Measurements from ENCODE around the gene RHOBTB1.

Gene RHOBTB1

DNA sequence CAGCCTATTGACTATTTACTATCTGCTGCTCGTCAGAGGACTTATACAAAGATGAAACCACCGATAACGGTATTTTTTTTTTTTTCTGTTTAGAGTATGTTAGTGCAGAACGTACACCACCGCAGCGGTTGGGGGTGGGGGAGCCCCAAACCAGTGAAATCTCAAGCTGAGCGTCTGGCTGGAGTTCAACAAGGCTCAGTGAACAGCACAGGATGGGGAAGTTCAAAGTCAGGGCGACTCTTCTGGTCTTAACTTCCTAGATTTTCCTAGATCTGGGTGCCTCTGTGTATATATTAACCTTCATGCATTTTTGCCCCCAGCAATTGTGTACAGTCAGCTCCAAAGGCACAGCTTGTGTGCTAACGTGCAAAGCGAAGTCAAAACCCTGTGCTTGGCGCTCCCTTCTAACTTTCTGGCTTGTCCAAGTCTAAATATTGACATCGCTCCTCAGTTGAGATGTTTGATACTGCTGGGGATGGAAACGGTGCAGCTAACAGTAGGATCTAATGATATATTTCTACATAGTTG is 1.1 kb downstream of the RHOBTB1 start:
- in situ Hi-C loops (cut with HindIII; ENCODE audit: low sequenced_read_pairs) = no loop called here

DNA sequence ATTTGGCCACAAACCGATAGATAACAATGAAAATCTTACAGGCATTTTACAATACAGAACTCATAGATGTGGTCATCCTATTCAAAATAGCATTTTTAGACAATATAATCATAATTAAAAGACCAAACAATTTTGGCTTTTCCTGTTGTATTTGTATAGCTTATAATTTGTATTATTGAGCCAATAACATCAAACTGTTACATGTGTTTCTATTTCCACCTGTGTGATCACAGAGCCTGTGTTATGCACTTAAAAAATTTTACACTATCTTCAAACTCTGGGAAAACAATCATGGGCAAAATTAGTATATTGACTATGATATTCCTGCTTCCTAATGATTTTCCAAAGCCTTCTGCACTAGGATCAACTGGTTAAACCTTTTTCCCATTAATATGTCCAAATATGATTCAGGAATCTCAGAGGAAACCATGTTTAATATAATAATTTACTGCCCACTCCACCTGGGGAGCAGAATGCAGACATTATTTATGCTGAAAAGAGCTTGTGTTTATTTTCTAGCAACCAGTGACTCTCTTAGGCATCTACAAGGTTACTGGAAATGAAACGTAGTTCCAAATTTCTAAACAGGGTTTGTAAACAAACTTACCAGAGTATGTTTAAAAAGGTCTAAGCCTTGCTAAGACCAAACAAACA is 1.7 kb downstream of the RHOBTB1 start:
- in situ Hi-C loops (cut with HindIII; ENCODE audit: low sequenced_read_pairs) = no loop called here

DNA sequence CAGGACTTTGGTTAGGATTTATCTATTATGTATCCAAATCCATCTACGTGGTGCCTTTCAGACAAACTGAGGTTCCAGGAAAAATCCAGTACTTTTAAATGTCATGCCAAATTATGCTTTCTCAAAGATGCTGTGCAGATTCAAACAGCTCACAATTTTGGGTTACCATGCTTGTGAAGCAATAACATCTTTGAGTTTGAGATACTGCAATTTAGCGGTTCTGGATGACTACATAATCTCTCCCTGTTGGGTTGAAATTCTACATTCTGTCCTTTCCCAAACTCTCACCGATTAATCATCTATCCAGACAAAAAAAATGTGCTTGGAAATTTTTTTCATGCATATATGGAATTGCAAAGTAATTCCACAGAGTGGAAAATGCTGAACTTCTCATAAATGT is 3.5 kb downstream of the RHOBTB1 start:
- in situ Hi-C loops (cut with HindIII; ENCODE audit: low sequenced_read_pairs) = no loop called here

DNA sequence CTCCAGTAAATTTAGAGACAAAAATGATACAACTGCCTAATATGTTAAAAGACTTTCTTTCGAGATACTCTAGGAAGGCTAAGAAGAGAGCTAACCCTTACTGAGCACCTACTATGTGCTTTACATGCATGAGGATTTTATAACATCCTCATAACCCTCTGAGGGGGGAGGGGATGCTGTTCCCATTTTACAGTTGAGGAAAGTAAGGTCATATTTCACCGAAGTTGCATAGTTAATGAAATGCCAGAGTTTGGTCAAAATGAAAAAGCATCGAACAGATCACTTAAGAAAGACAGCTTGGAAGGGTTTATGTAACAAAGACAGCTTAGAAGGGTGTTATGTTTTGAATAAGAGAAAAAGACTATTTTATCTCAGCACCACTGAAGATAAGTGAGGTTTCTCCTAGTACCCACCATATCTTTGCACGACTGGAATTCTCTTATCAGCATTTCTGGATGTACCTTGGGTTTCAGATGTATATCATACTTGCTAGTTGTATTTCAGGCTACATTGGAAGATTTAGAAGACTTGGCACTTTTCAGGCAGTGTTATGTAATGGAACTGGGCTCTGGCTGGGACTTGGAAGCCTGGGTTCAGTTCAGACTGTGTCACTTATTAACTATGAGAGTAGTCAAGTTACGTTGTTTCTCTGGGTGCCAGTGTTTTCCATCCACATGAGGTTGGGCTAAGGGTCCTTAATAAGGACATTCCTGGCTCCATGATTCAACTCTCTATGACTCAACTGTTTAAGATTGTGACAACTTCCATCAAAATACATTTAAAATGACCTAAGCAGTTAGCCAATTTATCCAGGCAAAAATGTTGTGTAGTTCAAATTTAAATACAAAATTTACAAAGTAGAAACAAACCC is 6.0 kb downstream of the RHOBTB1 start:
- in situ Hi-C loops (cut with HindIII; ENCODE audit: low sequenced_read_pairs) = no loop called here

DNA sequence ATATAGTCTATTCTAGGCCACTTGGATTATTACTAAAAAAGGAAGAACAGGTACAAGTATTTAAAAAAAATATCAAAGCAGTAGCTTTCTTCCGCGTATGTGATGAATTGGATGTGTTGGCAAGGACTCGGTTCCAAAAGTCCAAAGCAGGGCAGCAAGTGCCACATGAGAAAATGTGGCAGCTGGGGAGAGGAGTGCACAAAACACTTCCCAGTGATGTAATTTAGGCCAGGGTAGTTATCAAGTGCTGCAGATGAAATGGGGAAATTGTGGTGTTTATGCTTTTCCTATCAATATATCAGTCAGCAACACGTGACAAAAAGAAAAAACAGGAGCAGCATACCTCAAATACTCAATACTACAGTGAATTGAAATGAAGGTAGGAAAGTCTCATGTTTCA is 7.0 kb downstream of the RHOBTB1 start:
- in situ Hi-C loops (cut with HindIII; ENCODE audit: low sequenced_read_pairs) = no loop called here

DNA sequence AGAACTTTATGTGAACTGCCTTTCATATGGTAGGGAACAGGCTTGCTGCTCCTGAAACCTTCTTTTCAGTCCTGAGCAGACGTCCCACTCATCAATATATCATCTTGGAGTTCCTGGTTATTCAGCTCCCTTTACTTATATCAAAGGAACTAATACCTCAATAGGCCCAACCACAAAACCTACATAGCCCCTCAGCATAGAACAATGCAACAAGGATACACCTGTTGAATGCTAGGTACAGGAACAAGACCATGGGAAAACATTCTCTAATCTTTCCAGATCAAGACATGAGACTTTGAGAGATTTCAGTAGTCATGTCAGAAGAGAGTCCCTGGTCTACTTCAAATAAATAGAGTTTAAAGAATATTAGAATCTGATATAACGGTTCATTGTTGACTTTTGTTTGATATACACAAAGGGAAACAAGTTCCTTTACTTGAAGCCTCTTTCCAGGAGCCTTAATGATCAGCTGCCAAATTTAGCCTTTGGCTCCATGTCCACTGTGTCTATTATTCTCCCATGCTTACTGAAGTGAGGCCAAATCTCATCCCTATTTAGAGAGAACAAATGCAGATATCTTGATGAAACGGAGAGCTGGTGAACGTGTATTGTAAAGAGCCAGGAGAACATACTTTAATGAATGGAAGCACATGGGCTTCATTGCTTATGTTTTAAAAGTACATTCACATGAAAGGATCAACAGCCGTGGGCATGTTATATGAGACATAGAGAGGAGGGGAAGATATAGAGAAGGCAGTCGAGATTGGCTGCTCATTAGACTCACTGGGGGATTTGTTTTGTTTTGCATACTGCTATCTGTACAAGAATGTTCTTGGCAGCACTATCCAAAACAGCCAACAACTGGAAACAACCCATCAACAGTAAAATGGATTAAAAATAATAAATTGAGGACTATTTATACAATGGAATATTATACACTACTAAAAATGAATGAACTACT is 9.5 kb downstream of the RHOBTB1 start:
- in situ Hi-C loops (cut with HindIII; ENCODE audit: low sequenced_read_pairs) = no loop called here

DNA sequence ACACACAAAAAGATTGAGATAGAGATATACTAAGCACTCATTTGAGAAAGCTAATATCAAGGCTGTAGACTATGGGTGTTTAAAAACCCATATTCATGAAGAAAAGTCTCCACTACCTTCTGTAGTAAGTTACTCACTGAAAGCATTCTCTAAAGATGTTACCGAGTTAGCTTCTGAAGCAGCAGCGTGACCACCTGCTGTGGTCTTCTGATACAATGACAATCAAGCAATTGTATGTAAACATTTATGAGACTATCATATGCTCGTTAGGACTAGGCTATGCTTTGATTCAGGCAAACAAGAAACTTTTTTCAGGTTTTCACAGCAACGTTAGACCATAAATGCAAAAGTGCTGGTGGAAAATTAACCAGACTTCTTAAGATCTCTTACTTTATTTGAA is 11.2 kb downstream of the RHOBTB1 start:
- in situ Hi-C loops (cut with HindIII; ENCODE audit: low sequenced_read_pairs) = no loop called here

DNA sequence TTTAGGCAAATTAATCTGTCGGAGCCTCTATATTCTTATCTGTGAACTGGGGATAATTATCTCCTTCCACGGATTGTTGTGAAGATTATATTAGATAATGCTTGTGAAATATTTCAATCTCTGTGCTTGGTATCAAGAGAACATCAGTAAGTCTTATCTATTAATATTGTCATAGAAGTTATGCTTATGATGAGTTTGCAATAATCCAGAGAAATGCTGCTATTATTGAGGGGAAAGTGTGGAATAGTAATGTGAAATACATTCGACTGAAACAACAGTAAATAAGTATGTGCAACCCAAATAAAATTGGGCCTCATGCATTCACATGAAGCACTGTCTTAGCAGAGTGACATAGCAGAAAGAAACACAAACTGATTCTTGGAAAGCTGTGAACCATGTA is 13.7 kb downstream of the RHOBTB1 start:
- in situ Hi-C loops (cut with HindIII; ENCODE audit: low sequenced_read_pairs) = no loop called here

DNA sequence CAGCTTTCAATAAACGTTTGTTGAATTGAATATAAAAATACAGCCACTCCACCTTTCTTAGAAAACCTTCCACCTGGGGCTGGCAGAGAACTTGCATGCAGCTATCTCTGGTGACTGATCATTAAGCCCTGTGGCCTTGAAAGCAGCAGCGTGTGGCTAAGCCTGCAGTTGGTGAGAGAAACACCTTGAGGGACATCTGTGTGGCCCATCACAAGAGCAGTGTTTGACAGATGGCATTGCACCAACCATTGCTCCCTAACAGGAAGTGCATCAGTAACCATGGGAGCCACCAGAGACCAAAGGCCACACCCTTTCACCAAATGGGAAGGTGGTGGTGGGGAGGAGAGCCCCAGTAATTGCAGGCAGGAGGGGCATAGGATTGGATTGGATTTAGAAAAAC is 22.4 kb downstream of the RHOBTB1 start:
- in situ Hi-C loops (cut with HindIII; ENCODE audit: low sequenced_read_pairs) = no loop called here

DNA sequence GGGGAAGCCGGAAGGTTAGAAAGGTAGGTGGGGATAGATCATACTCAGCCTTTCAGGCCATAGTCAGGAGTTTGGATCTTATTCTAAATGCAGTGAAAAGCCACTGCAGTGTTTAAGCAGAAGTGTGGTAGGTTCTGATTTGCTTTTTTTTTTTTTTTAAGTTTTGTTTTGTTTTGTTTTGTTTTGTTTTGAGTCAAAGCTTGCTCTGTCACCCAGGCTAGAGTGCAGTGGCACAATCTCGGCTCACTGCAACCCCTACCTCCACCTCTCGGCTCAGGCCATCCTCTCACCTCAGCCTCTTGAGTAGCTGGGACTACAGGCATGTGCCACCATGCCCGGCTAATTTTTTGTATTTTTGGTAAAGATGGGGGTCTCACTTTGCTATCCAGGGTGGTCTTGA is 23.5 kb downstream of the RHOBTB1 start:
- in situ Hi-C loops (cut with HindIII; ENCODE audit: low sequenced_read_pairs) = no loop called here

DNA sequence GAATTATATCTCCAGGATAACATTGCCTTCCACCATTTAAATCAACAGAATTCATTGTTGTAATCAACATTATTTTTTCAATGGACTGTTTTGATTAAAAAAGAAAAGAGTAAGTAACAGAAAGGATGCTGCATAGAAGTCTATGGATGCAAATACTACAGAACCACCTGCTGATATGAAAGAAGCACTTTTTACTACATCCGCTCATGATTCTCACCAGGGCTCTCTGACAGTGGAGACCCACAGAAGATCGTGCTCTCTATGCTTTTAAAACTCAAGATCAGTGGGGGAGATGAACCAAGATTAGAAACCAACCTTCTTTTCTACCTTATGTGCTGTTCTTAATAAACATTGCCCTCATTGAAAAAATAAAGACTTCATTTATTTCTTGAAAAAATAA is 24.4 kb downstream of the RHOBTB1 start:
- in situ Hi-C loops (cut with HindIII; ENCODE audit: low sequenced_read_pairs) = no loop called here

DNA sequence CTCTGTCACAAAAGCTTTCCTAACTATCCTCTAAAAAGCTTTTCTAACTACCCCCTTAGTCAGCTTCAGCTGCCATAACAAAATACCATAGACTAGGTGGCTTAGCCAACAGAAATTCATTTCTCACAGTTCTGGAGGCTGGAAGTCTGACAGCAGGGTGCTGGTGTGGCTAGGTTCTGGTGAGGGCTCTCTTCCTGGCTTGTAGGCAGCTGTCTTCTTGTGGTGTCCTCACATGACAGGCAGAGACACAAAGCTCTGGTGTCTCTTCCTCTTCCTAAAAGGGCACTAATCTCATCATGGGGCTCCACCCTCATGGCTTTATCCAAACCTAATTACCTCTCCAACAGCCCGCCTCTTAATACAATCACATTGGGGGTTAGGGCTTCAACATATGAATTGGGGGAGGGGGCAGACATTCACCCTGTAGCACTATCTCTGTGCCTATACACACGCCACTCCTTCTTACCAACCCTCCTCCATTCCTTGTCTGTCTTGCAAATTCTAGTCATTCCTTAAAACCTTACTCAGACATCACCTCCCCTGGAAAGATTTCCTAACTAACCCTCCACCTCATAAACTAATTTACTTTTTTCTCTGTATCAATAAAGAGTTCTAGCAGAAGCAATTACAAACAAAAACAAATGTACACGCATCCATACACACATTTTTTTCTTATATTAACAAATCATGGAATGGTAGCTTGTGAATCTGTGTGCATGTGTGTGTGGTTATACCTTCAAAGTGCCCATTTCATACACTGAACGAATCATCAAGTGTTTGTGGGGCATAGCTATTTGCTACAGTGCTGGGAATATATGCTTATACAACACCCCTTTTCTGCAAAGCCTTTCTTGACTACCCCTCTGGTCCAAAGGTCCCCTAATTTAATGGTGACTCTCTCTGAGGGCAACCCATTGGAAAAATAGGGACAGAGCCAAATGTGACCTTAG is 26.4 kb downstream of the RHOBTB1 start:
- in situ Hi-C loops (cut with HindIII; ENCODE audit: low sequenced_read_pairs) = no loop called here

DNA sequence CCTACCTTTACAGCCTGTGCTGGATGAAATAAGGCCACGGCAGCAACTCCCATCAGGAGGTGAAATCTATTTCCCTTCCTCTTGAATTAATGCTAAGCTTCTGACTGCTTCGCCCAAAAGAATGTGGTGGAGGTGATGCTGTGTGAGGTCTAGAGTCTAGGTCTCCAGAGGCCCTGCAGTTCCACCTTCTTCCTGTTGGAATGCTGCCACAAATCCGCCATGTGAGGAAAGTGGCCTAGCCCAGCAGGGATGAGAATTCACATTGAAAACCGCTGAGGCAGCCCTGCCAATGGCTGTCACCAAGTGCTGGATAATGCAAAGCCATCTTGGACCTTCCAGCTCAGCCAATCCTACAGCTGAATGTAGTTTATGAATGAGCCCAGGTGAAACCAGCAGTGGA is 28.0 kb downstream of the RHOBTB1 start:
- in situ Hi-C loops (cut with HindIII; ENCODE audit: low sequenced_read_pairs) = no loop called here

DNA sequence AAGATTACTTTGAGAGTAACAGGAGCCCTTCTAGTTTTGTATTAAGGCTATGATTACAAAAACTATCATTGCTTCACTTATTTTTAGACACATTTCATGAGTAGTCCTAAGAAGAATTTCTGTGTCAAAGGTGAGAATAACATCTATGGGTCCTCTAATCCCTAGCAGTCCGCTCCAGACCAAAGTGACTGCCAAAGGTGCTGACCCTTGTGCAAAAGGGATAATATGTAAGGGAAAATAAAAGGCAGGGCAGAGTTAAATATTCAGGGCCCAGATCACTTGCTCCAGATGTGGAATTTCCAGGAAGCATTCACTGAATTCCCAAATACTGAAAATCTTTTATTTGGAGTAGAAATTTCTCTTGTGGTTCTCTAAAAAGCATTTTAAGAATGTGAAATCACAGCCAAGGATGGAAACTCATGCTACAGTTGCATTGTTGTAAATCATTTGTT is 29.3 kb downstream of the RHOBTB1 start:
- in situ Hi-C loops (cut with HindIII; ENCODE audit: low sequenced_read_pairs) = no loop called here

DNA sequence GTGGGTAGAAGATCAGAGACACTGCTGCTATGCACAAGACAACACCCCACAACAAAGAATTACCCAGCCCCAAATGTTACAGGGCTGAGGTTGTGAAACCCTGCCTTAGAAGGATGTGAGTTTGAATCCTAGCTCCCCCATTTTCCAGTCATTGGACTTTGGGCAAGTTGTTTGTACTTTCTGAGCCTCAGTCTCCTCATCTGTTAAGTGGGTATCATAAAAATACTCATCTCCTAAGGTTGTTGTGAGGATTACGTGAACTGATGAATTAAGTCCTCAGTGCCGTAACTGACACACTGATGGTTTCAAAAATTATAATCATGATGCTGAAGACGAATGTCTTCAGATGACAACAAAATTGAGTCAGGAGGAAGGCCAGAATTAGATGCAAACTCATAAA is 30.3 kb downstream of the RHOBTB1 start:
- in situ Hi-C loops (cut with HindIII; ENCODE audit: low sequenced_read_pairs) = no loop called here

DNA sequence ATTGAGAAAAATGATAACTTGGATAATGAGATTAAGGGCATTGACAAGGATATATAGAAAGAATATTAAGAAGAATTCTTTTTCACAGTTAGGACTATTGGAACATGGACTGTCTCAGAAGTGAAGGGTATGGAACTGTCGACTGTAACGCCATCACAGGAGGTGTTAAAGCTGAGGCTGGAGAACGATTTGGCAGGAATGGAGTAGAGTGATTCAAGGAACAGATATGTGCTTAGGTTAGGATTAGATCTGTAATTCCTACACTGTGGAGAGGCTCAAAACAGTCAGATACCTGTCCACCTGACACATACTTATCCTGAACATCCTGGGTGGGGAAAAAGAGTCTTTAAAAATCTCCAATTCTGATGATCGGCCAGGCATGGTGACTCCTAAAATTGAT is 30.9 kb downstream of the RHOBTB1 start:
- in situ Hi-C loops (cut with HindIII; ENCODE audit: low sequenced_read_pairs) = no loop called here

DNA sequence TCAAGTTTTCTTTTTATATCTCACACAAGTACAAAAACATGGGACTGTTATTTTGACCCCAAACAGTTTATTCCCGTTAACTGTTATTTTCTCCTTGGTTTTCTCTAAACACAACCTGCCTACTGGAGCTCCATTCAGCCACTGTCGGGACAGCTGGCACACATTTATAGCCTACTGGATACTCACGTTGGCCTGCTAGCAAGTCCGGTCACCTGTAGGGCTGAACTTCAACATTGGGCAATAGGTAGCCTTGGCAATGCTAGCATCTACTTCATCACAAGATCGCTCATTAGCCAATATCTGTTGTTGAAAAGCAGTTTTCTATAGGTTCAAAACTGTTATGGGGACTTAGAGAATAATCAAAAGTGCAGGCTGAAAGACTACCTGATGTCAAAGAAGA is 32.3 kb downstream of the RHOBTB1 start:
- in situ Hi-C loops (cut with HindIII; ENCODE audit: low sequenced_read_pairs) = no loop called here

DNA sequence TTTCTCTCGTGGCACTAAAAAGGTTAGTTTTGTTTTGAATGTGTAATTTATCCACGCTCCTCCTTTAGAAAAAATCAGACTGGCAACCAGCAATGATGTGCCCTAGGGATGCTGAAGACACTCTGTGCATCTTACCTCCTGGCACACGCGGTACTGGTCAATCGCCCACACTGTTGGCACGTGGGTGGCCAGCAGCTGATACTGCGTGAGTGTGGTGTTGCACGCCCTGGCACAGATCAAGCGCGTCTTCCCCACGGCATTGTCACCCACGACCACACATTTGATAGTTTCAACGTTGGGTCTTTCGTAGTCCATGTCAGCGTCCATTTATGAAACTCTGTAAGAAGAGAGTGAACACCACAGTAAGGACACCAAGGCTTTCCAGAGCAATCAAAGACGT is 32.8 kb downstream of the RHOBTB1 start:
- in situ Hi-C loops (cut with HindIII; ENCODE audit: low sequenced_read_pairs) = no loop called here

DNA sequence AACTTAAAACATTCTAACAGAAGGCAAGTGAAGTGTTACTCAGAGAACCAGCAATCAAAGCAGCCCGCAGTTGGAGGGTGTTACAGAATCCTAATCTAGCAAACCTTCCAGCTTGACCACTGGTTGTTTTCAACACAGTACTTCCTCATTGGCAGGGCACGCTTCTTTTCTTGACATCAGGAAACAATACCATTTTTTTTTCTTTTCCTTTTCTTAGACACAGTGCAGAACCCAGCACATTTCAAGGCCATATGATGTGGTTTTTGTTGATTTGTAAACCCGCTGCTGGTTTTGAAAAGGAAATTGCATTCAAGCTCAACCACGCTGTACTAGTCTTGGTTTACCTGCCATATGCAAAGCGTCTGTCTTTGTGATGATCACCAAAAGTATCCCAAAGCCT is 33.4 kb downstream of the RHOBTB1 start:
- in situ Hi-C loops (cut with HindIII; ENCODE audit: low sequenced_read_pairs) = no loop called here

DNA sequence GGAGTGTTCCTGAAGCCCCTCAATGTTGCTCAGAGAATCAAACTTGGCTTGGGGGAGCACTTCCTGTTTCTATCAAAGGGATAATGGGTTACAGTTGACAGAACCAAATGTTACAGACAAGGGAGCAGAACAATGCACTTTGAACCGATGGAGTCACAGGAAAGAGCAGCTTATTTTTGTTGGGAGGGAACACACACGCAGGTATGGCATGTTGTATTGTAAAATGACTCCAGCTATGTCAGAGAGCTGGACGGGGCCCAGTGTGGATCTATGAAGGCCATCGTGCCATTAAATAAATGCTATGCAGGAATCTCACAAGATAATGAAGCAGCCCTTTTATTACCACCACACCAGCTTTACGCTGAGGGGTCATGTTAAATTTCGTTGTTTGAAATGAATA is 35.1 kb downstream of the RHOBTB1 start:
- in situ Hi-C loops (cut with HindIII; ENCODE audit: low sequenced_read_pairs) = no loop called here
